HL-60 (cell line): ENCODE measurements around the gene KSR2.

Source experiments
- CTCF ChIP-seq: IDR thresholded peaks from one replicate; pipeline ENCODE4 v1.5.1; 2011; ENCODE audit warnings: low read length, control low read depth, inconsistent platforms; ENCODE audit not compliant: insufficient read depth
- GABPA ChIP-seq: IDR thresholded peaks from 2 replicates; pipeline ENCODE4 v1.6.1; 2012; ENCODE audit warnings: low read depth
- POLR2AphosphoS5 ChIP-seq: IDR thresholded peaks from 2 replicates; pipeline ENCODE4 v1.6.1; 2012; ENCODE audit warnings: low read depth
- REST ChIP-seq: IDR thresholded peaks from 2 replicates; pipeline ENCODE4 v1.6.1; 2012; ENCODE audit warnings: low read depth; ENCODE audit not compliant: insufficient replicate concordance
- SPI1 ChIP-seq: IDR thresholded peaks from 2 replicates; pipeline ENCODE4 v1.6.1; 2012; ENCODE audit warnings: low read depth, mild to moderate bottlenecking, borderline replicate concordance

GRCh38 chr12:117972301-117972700 is 3.5 kb upstream of the KSR2 start:
- no peak for TF ChIP-seq CTCF
- no peak for TF ChIP-seq POLR2AphosphoS5
- no peak for TF ChIP-seq REST
- TF ChIP-seq GABPA: no peak
- no peak for TF ChIP-seq SPI1
